GM21360 (cell line): Measurements from ENCODE around the gene AKR1B1.

ENCODE experiments used
- ATAC-seq: cut with Tn5 transposase; IDR thresholded peaks from one replicate; pipeline ENCODE4 v1.9.1; 2021; ENCODE audit warnings: mild to moderate bottlenecking, moderate library complexity; ENCODE audit not compliant: unreplicated experiment

AKR1B1 gene

DNA sequence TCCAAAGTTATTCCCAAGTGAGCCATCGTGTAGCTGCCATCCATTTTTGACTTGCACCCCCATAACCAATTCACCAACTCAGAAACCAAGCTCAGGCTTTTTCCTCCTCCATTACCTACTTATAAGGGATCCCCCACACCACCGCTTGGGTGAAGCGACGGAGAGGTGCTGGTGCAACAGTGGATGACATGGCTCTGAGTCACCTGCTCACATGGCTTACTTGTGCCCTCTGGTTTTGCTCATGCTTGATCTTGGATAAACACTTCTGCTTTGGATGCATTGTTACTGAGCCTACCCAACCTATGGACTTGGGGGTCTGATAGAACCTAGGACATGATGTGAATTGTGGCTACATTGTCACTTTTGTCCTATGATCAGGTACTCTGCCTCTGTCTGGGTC, 12.0 kb upstream of the AKR1B1 start:
- ATAC-seq, result no peak

DNA sequence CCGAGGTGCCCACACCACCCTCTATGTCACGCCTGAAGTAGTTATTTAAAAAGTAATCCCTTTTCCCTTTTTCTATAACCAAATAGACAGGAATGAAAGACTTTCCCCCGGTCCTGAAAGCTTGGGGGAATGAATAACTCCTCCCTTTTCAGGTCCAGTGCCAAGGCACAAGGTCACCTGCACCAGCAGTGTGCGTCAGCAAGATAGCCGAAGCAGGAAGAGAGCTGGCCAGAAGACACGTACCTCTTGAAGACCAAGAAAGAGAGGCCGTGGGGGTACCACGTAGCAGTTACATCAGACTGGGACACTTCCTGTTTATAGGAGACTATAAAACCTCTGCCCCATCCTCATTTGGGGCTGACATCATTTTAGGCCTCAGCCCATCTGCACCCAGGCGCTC, 10.7 kb upstream of the AKR1B1 start:
- ATAC-seq, result no peak

DNA sequence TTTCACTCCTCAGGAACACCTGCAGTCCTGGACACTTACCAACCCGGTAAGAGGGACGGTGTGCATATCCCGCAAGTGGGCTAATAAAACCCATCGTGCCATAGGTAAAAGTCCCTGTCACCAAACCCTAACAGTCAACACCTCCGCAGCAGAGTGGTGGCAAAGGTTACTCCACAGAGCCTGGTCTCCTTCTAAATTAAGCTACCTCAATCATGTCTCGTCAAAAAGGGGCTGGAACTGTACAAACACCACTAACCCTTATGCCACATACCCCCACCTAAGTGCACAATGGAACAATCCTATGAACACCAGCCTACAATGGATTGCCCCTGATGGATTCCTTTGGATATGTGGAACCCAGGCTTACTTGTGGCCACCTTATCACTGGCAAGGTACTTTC, 9.6 kb upstream of the AKR1B1 start:
- ATAC-seq, result no peak

DNA sequence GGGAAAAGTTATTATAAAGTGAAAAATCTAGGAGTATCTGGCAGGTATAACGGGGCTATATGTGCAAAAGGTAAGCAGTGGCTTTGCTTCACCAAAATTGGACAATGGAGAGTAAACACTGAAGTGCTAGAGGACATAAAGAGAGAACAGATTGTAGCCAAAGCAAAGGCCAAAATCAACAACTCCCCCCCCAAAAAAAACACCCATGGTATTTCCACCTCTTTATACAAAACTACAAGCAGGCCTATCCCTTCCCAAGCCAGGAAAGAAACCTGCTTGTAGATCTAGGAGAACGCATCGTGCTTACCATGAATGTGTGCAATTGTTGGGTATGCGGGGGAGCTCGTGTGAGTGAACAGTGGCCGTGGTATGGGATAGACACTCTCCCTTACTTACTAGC, 9.2 kb upstream of the AKR1B1 start:
- no peak for ATAC-seq

DNA sequence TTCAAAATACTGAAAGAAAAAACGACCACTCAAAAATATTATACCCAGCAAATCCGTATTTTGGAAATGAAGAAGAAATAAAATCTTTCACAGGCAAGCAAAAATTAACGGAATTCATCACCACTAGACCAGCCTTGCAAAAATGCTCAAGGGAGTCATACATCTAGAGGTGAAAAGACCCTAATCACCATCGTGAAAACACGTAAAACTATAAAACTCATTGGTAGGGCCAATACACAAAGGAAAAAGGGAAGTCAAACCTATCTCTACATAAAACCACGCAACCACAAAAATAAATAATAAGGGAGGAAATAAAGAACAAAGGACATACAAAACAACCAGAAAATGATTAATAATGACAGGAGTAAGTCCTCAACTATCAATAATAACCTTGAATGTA, 6.6 kb upstream of the AKR1B1 start:
- ATAC-seq, result no peak

DNA sequence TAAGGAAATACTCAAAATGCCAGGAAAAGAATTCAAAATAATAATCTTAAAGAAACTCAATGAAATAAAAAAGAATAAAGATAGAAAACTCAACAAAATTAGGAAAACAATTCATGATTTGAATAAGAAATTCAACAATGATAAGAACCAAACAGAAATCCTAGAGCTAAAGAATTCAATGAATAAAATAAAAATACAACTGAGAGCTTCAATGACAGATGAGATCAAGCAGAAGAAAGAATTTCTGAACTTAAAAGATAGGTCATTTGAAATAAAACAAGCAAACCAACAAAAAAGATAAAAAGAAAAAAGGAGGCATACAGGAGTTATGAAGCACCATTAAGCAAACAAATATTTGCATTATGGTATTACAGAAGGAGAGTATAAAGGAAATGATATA, 5.6 kb upstream of the AKR1B1 start:
- no peak for ATAC-seq

DNA sequence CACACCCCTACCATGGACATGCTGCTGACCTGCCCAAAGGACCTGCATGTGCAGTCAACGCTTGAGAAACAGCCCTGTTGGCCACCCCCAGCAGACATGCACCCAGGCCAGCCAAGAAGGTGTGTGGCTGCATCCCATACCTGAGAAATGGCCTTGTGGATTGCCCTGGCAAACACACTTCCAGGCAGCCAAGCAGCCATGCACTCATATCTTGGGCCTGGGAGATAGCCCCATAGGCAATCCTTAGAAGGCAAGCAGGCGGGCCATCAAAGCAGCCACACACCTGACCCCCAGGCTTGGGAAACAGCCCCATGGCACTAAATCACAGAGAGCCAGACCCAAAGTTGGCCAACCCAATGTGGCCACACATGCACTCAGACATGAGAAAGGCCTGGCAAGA, 4.9 kb upstream of the AKR1B1 start:
- ATAC-seq, result no peak

DNA sequence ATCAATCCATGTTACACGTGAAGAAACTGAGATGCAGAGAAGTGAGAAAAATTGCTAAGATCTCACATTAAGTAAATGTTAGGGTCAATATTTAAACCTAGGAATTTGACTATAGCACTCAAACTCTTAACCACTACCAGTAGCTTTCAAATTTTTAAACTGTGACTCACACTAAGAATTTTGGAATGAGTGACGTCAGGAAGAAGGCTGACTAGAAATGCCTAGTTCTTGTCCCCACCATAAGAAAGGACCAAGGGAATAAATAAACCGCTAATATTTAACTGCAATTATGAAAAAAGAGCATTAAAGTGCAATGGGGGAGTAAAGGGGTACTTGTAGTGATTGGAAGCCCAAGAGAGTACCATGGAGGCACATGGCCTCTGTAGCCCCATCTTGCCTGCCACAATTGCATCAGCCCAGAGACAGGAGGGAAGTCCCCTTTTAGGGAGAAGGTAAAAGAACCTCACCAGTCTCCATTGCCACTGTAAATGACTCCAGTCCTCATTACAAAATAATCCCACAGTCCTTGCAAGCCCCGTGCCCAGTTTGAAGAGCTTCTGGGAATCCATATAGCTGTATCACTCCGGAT, 3.5 kb upstream of the AKR1B1 start:
- no peak for ATAC-seq

DNA sequence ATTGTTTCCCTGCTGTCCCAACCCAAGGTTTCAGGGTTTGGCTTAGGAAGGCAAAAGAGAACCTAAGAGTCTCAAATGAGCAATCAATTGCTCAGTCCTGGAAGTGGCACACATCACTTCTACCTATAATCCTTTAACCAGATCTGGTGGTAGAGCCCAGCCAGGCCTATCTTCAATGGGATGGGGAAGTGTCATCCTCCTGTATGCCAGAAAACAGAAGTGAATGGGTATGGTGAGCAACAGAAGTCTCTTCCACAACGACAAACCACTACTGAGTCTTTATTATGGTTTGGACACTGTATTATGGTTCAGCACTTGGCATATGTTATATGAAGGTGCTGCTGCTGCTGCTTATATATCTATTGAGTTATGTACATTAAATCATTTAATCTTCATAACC, 3.0 kb upstream of the AKR1B1 start:
- ATAC-seq, result no peak

DNA sequence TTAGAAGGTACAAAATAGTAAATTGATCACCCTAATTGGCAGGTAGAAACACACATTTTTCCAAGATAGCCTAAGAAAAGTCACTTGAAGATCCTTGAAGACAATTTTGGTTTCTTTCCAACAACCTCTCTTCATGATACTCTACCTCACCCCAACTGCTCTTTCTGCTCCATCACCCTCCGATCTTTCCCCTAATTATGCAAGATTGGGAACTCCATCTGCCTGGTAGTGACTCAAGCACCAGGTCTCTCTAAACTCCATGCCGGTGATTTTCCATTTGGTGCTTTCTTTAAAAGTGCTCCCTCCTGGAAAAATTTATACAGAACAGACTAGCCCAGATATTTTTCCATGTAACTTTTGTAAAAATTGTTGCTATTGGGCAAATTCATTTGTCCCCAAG, 1.1 kb upstream of the AKR1B1 start:
- no peak for ATAC-seq

DNA sequence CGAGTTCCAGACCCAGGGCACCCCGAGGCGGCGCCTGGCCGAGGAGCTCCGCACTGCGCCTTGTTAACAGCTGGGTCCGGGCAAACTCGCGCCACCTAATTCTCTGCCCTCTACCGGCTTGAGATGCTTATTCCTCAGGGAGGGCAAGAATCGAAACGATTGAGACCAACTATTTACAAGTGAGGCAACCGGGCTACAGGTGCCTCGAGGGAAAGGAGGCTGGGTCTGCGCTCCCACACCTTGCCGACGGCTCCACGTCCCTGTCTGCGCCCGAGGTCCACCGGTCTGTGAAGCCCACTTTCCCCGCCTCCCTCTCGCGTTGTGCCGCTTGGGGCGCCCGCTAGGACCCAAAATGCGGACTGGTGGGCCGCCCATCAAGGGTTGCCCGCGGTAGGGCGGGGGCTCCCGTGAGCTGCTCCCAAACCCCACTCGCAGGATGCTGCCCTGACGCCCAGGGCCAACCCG, 527 bp downstream of the AKR1B1 start:
- ATAC-seq, result peak; percentile 52

DNA sequence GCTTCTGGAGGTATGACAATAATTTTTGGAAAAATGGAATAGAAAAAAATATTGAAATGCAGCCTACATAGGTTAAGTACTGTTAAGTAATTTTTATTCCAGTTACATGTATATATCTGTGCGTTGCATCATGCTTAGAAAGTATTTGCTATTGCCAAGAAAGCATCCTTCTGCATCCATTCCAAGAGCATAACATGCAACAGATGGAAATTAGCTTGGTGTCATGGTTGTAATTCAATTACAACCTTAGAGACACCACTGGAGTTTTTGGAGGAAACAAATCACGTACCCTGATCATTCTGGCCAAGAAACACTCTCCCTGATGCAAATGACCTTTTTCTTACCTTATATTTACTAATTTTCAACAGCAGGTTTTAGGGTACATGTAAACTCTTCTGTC, 1.7 kb downstream of the AKR1B1 start:
- no peak for ATAC-seq

DNA sequence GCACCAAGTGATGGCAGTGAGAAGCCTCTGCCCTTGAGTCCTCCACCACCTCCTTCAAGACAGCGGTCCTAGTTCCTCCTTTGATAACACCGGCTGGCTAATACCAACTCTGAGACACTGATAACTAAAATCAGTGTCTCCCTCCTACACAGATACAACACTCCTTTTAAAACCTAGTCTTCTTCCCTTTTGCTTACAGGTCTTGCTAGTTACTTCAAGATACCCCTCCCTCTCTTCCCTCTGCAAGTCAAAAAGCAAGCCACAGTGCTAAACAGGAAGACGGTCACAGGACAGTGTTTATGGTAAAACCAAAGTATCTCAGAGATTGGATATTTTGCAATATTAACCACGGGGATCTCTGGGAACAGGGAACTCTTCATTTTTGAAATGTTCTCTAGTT, 4.6 kb downstream of the AKR1B1 start:
- ATAC-seq, result no peak

DNA sequence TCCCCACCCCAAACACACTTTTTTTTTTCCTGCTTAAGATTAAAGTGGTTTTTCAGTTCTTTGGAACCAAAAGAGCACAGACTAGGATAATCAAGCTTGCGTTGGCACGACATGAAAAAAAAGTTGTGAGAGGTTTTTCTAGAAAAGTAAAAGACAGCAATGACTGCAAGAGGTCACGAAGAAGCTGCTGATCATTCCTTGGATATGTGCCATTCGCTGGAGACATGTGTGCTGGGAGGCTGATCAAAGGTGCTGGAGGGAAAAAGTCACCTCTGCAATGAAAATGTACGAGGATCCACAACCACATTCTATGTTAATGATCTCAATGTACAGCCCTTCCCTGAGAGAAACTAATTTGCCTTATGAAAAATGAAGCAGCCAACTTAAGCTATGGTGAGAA, 5.4 kb downstream of the AKR1B1 start:
- ATAC-seq, result no peak

DNA sequence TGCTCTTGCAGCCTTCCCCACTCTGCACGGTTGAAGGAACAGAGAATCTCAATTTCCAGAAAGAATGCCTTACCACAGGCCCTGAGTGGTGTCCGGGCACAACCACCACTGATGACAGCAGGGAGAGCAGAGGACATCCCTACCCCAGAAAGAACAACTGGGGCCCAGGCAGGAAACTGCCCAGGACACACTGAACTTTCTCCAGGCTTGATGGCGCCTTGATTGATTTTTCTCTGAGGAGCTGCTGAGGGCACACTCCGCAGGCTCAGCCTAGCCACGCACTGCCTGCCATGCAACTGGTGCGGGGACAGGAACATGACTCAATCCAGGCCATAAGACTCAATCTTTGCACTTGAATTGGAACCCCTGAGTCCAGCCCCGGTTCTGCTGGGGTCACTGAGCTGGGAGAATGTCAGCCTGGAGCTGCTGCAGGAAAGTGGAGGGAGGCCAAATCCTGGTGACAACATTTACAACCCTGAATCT, 5.9 kb downstream of the AKR1B1 start:
- ATAC-seq, result no peak

DNA sequence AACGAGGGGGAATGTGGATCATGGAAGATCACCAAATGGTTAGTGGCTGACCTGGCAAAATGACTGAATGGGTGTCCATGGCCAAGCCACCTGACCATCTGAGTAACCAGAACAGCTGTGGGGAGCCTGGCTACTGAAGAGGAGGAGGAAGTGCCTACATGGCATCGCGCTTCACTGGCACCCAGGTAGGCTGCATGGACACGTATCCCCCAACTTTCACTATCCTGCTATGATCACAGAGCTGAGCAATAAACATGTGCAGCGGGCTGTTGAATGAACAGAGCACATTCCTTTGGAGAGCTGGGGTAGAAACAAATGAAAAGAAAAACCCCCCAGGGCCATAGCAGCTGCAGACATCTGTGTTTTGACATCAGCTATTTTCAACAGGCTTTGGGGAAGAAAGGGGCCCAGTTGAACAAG, 6.5 kb downstream of the AKR1B1 start:
- ATAC-seq, result no peak

DNA sequence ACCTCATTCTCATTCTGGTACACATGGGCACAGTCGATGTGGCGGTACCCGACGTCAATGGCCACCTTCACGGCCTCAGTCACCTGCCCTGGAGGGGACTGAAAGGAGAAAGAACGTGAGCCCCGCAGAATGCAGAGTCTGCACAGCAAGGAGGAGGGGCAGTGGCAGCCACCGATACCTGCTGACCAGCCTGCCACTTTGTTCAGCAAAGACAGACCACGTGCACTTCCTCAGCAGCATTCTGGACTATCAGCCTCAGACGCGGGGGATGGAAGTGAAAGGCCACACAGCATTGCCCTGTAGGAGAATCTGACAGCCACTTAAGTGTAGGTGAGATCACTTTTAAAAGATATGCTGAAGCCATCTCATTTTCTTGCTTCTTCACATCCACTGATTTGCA, 7.2 kb downstream of the AKR1B1 start:
- no peak for ATAC-seq

DNA sequence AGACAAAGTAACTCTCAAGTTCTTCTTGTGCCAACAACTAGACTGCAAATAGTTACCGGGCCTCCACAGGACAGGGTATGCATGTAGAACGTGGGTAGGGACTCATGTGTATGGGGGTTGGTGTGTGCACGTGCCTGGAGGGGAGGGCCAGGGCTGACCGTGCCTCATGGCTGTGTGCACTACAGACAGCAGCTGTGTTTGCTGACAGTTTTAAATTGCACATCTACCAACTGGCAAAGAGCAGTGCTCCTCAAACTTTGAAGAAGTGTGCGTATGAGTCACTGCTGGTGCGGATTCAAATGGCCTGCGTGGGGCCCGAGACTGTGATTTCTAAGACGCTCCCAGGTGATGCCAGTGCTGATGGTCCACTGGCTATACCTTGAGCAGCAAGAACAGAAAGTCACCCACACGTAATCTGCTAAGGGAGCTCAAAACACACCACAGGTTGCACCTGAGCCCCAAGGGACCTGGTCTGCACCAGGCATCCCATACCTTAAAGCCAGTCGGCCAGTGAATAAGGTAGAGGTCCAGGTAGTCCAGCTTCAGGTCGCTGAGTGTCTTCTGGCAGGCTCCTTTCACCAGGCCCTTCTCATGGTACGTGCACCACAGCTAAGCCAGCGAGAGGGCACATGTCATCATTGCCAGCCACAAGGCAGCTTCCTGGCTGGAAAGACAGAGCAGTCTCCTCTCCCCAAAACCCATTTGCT, 8.5 kb downstream of the AKR1B1 start:
- no peak for ATAC-seq

DNA sequence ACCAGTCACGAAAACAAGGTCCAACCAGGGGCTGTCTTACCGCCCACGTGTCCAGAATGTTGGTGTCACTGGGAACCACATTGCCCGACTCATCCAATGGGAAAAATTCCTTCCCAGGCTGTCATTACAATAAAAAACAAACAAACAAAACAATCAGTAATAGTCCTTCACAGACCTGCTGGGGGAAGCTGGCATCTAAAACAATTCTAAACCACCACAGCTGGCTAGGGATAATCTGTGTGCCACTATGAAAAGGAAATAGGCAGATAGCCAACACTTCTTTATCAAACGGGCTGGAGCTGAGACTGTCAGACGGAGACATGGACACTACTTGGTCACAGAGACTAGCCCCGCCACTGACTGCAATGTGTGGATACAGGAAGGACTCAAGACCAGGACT, 9.2 kb downstream of the AKR1B1 start:
- no peak for ATAC-seq

DNA sequence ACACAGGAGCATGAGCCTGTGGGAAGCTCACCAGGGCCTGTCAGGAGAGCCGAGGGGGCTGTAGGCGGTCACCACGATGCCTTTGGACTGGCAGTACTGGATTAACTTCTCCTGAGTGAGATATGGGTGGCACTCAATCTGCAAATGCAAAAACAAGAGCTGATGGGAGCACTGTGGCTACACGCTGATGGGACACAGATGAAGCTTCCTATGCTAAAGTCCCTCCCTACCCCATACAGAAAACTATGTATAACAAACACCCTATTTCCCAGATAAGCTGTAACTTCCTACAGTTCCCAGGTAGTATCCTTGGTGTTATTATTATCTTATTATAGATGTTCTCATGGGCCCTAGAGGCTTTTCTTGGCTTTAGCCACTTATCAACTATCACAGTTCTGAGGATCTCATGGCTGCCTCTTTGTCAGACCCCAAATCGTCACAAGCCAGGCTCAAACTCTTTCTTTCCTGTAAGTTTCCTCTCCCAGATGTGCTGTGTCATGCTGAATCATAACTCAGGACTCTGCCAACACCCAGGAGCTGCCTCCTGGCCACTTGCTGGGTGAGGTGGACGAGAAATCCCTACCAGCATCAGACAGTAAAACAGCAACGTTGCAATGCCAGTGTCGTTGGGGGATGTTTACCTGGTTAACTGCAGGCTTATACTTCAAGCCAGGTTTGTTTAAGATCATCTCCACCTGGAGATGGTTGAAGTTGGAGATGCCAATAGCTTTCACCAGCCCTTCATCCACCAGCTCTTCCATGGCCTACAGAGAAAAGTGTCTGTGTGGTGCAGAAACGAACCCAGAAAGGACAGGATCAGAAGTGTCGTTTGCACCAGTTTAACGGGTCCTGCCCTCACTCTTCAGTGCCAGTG, 10.3 kb downstream of the AKR1B1 start:
- ATAC-seq, result no peak

DNA sequence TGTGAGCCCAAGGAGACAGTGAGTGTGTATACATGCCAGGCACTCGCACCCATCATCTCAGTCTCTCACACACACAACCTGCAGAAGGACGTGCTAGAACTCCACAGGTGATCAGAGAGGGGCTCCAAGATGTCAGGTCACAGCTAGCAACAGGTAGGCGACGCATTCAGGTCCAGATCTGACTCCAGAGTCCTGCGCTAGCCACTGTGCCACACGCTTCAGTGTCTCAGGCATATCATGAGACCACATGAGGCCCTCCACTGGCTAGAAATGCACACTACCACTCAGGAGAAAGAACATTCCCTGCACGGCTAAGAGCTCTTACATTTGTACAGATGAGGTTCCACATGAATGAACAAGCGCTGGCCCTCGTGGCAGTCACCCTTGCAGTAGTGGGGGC, 11.5 kb downstream of the AKR1B1 start:
- ATAC-seq, result no peak

DNA sequence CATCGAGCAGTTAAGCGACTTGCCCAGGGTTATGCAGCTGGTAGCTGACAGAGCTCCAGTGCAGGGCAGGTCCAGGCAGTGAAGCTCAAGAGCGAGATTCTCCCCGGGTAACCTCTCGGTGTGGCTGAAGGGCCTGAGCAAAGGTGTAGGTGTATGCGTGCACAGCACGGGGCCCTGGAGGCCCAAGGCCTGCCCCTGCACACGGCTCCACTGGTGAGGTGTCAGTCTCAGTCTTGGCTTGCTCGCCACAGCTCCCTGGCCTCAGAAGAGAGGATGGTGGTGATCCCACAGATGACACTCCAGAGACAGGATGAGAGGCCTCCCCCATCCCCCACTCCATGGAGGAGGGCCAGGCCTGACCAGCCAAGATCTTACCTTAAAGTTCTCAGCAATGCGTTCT, 12.0 kb downstream of the AKR1B1 start:
- no peak for ATAC-seq
